ENCODE results near the gene EML2. TPM values are rescaled to one million over a fixed set of nuclear protein-coding genes. Genes with fewer than 3 reads are reported as not detected.

The EML2 gene
- total RNA-seq, 4 donors from 2014 or later = 17.5 to 60.2 (median 46.9) TPM

DNA sequence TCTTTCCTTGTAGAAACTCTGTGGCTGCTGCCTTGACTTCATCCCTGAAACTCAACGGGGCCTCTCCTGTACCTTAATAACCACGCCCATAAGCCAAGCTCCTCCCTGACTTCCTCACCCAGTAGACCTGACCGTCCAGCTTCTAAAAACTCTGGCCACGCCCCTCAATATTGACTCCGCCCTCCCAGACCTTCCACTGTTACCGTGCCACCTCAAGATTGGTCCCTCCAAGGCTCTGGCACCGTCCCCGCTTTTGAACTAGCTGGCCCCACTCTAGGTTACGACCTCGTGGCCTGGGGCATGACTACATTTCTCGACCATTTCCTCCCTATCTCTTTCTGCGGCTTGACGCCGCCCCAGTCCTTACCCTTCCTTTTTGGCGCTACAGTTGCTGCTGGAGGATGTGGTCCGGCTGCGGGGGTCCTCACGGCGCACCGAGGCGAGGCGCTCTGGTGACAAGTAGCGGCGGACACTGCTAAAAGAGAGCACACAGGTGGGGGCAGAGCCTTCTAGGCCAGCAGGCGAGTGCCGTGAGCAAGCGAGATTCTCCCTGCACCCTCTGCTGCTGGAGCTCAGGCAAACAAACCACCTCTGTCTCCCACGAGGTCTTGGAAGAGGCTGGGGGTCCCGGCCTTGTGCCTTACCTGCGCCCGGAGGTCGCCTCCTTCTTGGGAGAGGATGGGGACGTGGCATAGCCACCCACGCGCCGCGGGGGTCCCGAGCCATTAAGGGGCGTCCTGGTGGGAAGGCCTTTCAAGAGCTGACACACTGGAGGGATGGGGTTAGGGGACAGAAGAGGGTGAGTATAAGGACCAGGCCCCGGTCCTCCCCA lies 2.3 kb upstream of the EML2 start:
- Histone ChIP-seq H3K27me3 (peaks cover 0 to 8% of the 10 kb centered on the region in 2 donors), H3K9me3 (no peaks in the 10 kb centered on the region), H3K36me3 (no peaks in the 10 kb centered on the region), H3K4me1 (peaks cover 0 to 55% (median 19%) of the 10 kb centered on the region in 4 donors), H3K27ac (peak overlapping the region; percentile 75 to 89 (median 86)), H3K4me3 (peak overlapping the region; percentile 33 to 47 (median 44))
- DNase-seq = peak; percentile 83 to 97 (median 93)
- TF ChIP-seq POLR2A (IDR thresholded peaks at IDR 0.05) = no peak
- TF ChIP-seq, protein P1, sequence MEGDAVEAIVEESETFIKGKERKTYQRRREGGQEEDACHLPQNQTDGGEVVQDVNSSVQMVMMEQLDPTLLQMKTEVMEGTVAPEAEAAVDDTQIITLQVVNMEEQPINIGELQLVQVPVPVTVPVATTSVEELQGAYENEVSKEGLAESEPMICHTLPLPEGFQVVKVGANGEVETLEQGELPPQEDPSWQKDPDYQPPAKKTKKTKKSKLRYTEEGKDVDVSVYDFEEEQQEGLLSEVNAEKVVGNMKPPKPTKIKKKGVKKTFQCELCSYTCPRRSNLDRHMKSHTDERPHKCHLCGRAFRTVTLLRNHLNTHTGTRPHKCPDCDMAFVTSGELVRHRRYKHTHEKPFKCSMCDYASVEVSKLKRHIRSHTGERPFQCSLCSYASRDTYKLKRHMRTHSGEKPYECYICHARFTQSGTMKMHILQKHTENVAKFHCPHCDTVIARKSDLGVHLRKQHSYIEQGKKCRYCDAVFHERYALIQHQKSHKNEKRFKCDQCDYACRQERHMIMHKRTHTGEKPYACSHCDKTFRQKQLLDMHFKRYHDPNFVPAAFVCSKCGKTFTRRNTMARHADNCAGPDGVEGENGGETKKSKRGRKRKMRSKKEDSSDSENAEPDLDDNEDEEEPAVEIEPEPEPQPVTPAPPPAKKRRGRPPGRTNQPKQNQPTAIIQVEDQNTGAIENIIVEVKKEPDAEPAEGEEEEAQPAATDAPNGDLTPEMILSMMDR (IDR thresholded peaks at IDR 0.05) = no peak

DNA sequence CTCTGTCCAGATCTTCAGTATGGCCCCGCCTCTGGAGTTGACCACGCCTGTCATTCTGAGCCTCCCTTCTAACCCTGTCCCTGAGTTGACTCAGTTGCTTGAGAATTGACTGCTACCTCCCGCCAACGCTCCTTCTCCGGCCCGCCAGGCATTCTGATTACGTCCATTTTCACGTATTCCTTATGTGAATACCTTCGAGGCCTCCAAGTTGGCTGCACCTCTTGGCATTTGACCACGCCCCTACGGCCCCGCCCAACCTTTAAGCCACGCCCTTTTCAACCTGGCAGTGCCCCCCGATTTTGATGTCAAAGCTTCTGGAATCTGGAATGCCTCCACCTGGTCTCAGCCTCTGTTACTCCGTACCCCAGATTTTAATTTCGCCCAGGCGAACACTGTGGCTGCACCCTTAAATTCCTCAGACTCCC lies 1.7 kb upstream of the EML2 start:
- H3K4me1 ChIP-seq = peaks cover 0 to 49% (median 18%) of the 10 kb centered on the region in 4 donors
- peaks cover 0 to 8% of the 10 kb centered on the region in 2 donors for H3K27me3 ChIP-seq
- H3K4me3 ChIP-seq = peak overlapping the region; percentile 33 to 47 (median 44)
- no peaks in the 10 kb centered on the region for H3K9me3 ChIP-seq
- peak overlapping the region; percentile 75 to 89 (median 86) for H3K27ac ChIP-seq
- DNase-seq = peak; percentile 31 to 65 (median 63)
- no peak for TF ChIP-seq POLR2A (IDR thresholded peaks at IDR 0.05)
- TF ChIP-seq, protein P1 (IDR thresholded peaks at IDR 0.05) = no peak
- H3K36me3 ChIP-seq = no peaks in the 10 kb centered on the region

DNA sequence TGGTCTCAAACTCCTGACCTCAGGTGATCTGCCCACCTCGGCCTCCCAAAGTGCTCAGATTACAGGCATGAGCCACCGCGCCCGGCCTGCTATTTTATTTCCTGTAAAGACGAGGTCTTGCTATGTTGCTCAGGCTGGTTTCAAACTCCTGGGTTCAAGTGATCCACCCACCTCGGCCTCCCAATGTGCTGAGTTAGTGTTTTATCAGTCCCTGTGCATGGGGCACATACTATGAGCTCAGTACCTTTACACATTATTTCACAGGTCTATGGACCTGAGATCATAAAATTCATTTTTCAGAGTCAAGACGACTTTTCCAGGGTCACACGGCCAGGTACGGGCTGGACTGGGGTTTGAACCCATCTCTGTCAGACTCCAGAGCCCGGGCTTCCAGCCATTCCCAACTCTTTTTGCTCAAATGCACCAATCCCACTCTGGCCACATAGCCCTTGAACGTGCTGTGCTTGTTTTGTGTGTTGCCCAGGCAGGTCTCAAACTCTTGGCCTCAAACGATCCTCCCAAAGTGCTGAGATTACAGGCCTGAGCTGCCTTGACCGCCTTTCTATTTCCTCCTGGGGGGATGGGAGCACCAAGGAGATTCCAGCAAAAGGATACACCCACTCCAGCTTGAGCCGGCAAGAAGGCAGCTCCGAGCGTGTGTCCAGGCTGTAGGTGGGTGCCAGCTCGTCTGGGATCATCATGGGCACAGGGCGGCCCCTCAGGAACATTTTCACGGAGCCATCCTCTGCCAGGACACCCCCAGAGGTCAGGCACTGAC lies 1.1 kb downstream of the EML2 start:
- no peak for TF ChIP-seq POLR2A (IDR thresholded peaks at IDR 0.05)
- TF ChIP-seq, protein P1 (IDR thresholded peaks at IDR 0.05) = no peak
- no peak for DNase-seq
- H3K4me1 ChIP-seq = peaks cover 0 to 37% (median 15%) of the 10 kb centered on the region in 4 donors
- no peaks in the 10 kb centered on the region for H3K9me3 ChIP-seq
- H3K36me3 ChIP-seq = no peaks in the 10 kb centered on the region
- no peak overlapping the region for H3K27ac ChIP-seq
- no peaks in the 10 kb centered on the region for H3K27me3 ChIP-seq
- H3K4me3 ChIP-seq = peak overlapping the region in 2 of 4 donors; percentile 78 to 87

DNA sequence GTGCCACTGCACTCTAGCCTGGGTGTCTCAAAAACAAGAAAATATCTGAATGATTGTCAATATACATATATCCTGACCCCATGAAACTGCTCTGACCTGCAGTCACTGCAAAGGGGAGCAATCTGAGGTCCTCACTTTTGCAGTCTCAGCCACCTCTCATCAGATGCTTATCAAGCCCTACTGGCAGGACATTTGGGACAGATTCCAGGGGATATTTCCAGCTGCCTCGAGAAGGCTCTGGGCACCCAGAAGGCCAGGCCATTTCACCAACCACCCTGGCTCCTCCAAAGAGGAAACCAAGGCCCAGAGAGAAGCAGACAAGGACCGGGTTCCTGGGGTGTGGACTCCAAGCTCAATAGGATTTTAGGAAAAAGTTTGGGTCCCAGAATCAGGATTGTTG lies 2.3 kb downstream of the EML2 start:
- Histone ChIP-seq H3K27ac (no peak overlapping the region), H3K27me3 (no peaks in the 10 kb centered on the region), H3K36me3 (no peaks in the 10 kb centered on the region), H3K4me1 (peaks cover 0 to 29% (median 8%) of the 10 kb centered on the region in 4 donors), H3K4me3 (no peak overlapping the region), H3K9me3 (no peaks in the 10 kb centered on the region)
- DNase-seq = no peak
- TF ChIP-seq, protein P1 (IDR thresholded peaks at IDR 0.05) = no peak
- TF ChIP-seq POLR2A (IDR thresholded peaks at IDR 0.05) = no peak

DNA sequence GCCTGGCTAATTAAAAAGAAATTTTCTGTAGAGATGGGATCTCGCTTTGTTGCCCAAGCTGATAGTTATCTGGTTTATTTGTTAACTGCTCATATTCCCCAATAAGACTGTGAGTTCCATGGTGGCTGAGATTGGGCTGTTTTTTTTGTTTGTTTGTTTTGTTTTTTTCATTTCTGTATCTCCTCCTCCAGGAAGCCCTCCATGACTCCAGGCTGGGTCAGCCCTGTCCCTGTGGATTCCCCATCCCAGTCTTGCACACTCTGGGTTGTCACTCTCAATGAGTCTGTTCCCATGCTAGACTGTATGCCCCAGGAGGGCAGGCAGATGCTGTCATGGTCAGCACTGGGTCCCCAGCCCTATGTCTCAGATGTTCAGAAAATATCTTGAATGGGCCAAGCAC lies 2.9 kb downstream of the EML2 start:
- no peak for TF ChIP-seq POLR2A (IDR thresholded peaks at IDR 0.05)
- TF ChIP-seq, protein P1 (IDR thresholded peaks at IDR 0.05) = no peak
- no peak for DNase-seq
- no peaks in the 10 kb centered on the region for H3K9me3 ChIP-seq
- H3K27me3 ChIP-seq = no peaks in the 10 kb centered on the region
- no peak overlapping the region for H3K4me3 ChIP-seq
- H3K36me3 ChIP-seq = no peaks in the 10 kb centered on the region
- H3K4me1 ChIP-seq = peaks cover 0 to 23% (median 7%) of the 10 kb centered on the region in 4 donors
- no peak overlapping the region for H3K27ac ChIP-seq
